Natural killer cell treated with Interleukin-12 subunit alpha and Interleukin-12 subunit beta and Interleukin-15 and Interleukin-18, amount 100 ng/mL, for 72 hours (primary cell): ENCODE measurements around the gene IQSEC1. TPM values are rescaled to one million over a fixed set of nuclear protein-coding genes. Genes with fewer than 3 reads are reported as not detected.
"Not testable (repeated sequence)": the region's sequence is repeated elsewhere in the genome, so short reads cannot be mapped to it uniquely, and the experiment has no call there.

Experiments
- ATAC-seq, 2 donors: fragments of 150-1000 bp; cut with Tn5 transposase in 1 of 2; sonication (Bioruptor Pico), chemical (Tn5 transposase) in 1 of 2; 2 replicates each; pipeline ENCODE4 v1.10.0; 2021
- DNase-seq: peaks from one replicate; pipeline ENCODE4 v3.0.0; 2022; ENCODE audit warnings: low spot score
- H3K27ac Mint-ChIP-seq, 2 donors: 1 replicate in 1 of 2; 2 replicates in 1 of 2; pipeline ENCODE4 v1.8.0; 2022; ENCODE audit warnings: mixed read lengths in 2 of 2, mild to moderate bottlenecking in 1 of 2, moderate library complexity in 1 of 2
- H3K27me3 Mint-ChIP-seq, 2 donors: 1 replicate in 1 of 2; 2 replicates in 1 of 2; pipeline ENCODE4 v1.8.0; 2022; ENCODE audit warnings: mixed read lengths in 2 of 2
- H3K36me3 Mint-ChIP-seq: one replicate; pipeline ENCODE4 v1.8.0; 2022; ENCODE audit warnings: mixed read lengths
- H3K4me1 Mint-ChIP-seq, 2 donors: 1 replicate in 1 of 2; 2 replicates in 1 of 2; pipeline ENCODE4 v1.8.0; 2022; ENCODE audit warnings: low read depth in 2 of 2, mixed read lengths in 2 of 2, mild to moderate bottlenecking in 1 of 2
- H3K4me3 Mint-ChIP-seq: one replicate; pipeline ENCODE4 v1.8.0; 2022; ENCODE audit warnings: mixed read lengths
- H3K9me3 Mint-ChIP-seq: 2 replicates; pipeline ENCODE4 v1.8.0; 2022; ENCODE audit warnings: mixed read lengths
- total RNA-seq, 2 donors: library from RNA; stranded (reverse); gene quantifications; one replicate each; pipeline ENCODE4 v1.2.3, GENCODE V29; 2022

Gene IQSEC1
- total RNA-seq, 2 donors from 2014 or later: 93.7 to 95.8 TPM

DNA sequence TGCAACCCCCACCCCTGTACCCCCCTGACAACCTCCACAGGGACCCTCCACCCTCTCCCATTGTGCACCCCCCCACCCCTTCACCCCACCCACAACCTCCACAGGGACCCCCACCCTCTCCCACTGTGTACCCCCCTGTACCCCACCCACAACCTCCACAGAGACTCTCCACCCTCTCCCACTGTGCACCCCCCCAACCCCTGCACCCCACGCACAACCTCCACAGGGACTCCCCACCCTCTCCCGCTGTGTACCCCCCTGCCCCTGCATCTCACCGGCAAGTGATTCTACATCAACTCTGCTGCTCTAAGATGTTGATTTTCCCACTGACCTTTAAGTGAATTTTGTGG lies 180.4 kb downstream of the IQSEC1 start:
- H3K27ac Mint-ChIP-seq: no peak overlapping the region
- no peak overlapping the region for H3K4me3 Mint-ChIP-seq
- no peaks in the 10 kb centered on the region for H3K9me3 Mint-ChIP-seq
- H3K36me3 Mint-ChIP-seq: no peaks in the 10 kb centered on the region
- peaks cover 19 to 20% of the 10 kb centered on the region in 2 donors for H3K4me1 Mint-ChIP-seq
- ATAC-seq (no peak), DNase-seq (no peak)
- peaks cover 16 to 27% of the 10 kb centered on the region in 2 donors for H3K27me3 Mint-ChIP-seq

DNA sequence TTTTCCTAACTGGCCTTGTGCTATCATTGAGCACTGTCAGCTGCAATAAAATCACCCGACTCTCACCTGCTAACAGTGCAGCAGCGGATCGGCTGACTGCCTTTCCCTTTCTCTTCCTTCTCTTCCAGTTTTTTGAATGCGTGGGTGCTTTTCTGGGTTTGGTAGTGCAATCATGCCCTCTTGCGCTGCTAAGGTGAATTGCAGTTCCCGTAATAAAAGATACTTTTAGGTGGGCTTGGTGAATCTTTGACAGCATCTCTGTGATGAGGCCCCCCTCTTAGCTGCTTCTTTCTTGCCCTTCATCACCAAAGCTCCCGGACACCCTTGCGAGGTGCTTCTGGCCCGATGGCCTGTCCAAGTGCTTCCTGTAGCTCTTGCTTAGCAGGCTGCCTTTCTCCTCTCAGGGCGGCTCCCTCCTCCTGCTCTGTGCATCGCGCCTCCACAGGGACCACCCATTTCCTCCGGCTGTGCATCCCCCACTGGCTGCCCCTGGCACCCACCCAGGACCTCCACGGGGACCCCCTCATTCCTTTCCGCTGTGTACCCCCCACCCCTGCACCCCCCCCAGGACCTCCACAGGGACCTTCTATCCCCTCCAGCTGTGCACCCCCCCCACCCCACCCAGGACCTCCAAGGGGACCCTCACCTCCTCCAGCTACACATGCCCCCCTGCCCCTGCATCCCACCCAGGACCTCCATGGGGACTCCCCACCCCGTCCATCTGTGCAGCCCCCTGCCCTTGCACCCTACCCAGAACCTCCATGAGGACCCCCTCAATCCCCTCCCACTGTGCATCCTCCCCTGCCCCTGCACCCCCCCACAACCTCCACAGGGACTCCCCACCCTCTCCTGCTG lies 181.0 kb downstream of the IQSEC1 start:
- ATAC-seq: peak; percentile 40 to 49
- peak; percentile 73 for DNase-seq
- Mint-ChIP-seq H3K4me3 (no peak overlapping the region), H3K27ac (no peak overlapping the region), H3K4me1 (peaks cover 19 to 20% of the 10 kb centered on the region in 2 donors), H3K27me3 (peaks cover 20 to 33% of the 10 kb centered on the region in 2 donors), H3K36me3 (no peaks in the 10 kb centered on the region), H3K9me3 (no peaks in the 10 kb centered on the region)

GRCh38 chr3:12891391-12891984 lies 181.7 kb downstream of the IQSEC1 start:
- Mint-ChIP-seq H3K9me3 (no peaks in the 10 kb centered on the region), H3K4me3 (no peak overlapping the region), H3K27me3 (peaks cover 27 to 37% of the 10 kb centered on the region in 2 donors), H3K27ac (no peak overlapping the region), H3K36me3 (no peaks in the 10 kb centered on the region), H3K4me1 (peaks cover 23 to 24% of the 10 kb centered on the region in 2 donors)
- DNase-seq (no peak), ATAC-seq (peak in 1 of 2 donors; percentile 3)

DNA sequence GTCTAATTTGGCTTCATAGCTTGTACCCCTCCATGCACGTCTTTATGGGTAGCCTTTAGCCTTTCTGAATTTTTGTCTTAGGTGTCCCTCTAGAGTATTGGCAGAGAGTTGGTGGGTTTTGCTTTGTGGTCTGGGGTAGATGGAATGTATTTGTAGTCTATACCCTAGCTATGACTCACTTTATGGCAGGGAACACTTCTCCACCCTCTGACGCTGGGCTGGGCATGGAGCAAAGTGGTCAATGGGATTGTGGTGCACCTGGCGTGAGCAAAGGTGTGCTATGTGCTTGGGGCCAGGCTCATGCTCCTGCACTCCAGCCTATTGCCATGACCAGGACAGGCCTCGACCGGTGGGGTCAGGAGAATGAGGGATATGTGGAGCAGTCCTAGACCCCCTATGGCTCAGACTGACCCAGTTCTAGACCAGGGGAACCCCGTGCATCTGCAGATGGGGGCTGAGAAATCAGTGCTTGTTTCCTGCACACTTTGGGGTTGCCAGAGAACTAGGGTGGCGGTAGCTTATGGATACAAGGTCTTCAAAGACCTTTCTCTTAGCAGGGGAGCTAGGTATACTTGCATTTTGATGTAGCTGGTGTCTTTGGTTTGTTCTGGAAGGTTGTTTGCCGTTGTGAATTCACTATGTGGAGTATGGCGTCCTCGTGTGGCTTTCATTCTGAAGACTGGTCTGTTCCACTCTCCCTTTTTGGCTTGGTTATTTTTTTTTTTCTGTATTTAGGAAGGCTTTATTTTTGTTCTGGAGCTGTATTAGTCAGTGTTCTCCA lies 182.4 kb downstream of the IQSEC1 start:
- Mint-ChIP-seq H3K9me3 (no peaks in the 10 kb centered on the region), H3K4me1 (peaks cover 29 to 30% of the 10 kb centered on the region in 2 donors), H3K27me3 (peaks cover 29 to 37% of the 10 kb centered on the region in 2 donors), H3K4me3 (no peak overlapping the region), H3K27ac (no peak overlapping the region), H3K36me3 (no peaks in the 10 kb centered on the region)
- DNase-seq (no peak), ATAC-seq (no peak)

DNA sequence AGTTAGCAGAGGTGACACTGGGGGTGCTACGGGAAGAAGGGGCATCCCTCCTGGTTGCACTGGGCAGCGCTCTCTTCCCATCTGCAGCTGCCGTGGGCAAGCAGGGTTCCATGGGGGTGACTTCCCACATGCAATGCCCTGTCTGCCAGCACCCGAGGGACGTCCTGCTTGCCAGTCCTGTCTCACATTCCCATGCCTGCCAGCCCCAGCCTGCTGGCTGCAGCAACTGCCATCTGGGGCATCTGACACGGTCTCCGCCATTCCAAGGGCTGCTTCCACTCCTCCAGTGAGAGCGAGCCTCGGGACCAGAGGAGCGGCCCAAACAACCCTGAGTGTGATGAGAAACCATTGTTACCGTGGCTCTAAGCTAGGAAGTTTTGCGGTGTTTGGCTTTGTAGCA lies 186.5 kb downstream of the IQSEC1 start:
- ATAC-seq: no peak
- H3K4me3 Mint-ChIP-seq: no peak overlapping the region
- DNase-seq: peak; percentile 49
- peaks cover 35 to 46% of the 10 kb centered on the region in 2 donors for H3K27me3 Mint-ChIP-seq
- no peaks in the 10 kb centered on the region for H3K9me3 Mint-ChIP-seq
- H3K36me3 Mint-ChIP-seq: no peaks in the 10 kb centered on the region
- peaks cover 16% of the 10 kb centered on the region in 2 donors for H3K4me1 Mint-ChIP-seq
- H3K27ac Mint-ChIP-seq: no peak overlapping the region

DNA sequence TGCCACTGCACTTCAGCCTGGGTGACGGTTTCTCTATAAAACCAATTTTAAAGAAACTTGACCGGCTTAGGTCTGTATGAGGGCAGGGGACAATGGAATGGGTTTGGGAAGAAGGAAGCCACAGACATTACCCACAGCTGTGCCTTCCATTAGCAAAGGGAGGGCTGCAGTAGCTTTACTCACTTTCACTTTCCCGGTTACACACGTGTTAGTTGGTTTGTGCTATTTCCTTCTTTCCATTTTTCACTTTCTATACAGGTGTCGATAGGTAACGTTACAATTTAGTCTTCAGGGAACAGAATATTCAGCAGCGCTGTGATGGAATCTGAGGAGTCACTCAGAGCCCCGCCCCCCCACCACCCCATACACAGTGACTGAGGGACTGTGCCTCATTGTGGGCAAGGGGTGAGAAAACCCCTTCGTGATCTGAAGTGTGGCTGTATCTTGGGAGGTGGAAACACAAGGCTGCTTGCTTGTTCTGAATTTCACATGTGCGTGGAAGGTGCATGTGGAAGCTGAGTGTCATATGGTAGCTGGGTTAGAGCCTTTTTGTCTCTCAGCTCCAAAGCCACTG lies 187.0 kb downstream of the IQSEC1 start:
- peaks cover 14 to 15% of the 10 kb centered on the region in 2 donors for H3K4me1 Mint-ChIP-seq
- no peaks in the 10 kb centered on the region for H3K9me3 Mint-ChIP-seq
- DNase-seq (no peak), ATAC-seq (no peak)
- H3K27ac Mint-ChIP-seq: no peak overlapping the region
- peaks cover 34 to 45% of the 10 kb centered on the region in 2 donors for H3K27me3 Mint-ChIP-seq
- H3K36me3 Mint-ChIP-seq: no peaks in the 10 kb centered on the region
- H3K4me3 Mint-ChIP-seq: no peak overlapping the region

- Mint-ChIP-seq H3K36me3 (no peaks in the 10 kb centered on the region), H3K4me1 (peaks cover 11 to 13% of the 10 kb centered on the region in 2 donors), H3K27ac (no peak overlapping the region), H3K27me3 (peaks cover 29 to 38% of the 10 kb centered on the region in 2 donors), H3K9me3 (no peaks in the 10 kb centered on the region), H3K4me3 (no peak overlapping the region)
- DNase-seq (no peak), ATAC-seq (no peak)
Measured at GRCh38 chr3:12885583-12885930, 187.7 kb downstream of the IQSEC1 start.

DNA sequence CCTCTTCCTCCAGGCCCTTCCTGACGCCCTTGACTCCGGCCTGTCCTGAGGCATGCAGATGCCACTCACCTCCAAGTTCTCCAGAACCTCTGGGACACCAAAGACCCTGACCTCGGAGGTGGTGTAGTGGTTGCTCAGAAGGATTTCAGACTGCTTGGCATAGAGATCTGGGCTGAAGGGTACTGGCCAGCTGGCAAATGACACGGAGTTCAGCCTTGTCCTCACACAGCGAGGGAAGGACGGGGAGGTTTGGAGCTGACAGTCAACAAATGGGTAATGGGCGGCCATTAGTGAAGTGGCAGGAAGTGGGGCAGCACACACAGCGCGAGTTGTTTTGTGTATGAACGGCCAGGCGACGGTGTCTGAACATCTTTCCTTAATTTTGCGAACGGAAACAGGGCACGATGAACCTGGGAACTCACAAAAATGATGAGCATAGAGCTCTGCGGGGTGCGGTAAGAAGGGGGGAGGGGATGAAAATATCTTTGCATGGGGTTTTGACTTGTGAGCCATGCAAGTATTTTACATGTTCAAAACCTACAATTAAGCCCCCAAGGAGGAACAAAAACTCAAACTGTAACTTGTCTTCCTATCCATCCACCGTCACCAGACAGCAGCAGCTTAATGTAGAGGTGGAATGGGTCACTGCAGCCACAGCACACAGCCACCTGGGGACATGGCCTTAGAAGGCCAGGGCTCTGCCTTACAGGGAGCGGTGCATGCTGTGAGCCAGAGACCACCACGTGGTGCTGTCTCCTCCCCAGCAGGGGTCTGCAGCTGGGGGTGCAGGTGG lies 188.2 kb downstream of the IQSEC1 start:
- Mint-ChIP-seq H3K27ac (peak overlapping the region in 1 of 2 donors; percentile 27), H3K4me3 (no peak overlapping the region), H3K36me3 (no peaks in the 10 kb centered on the region), H3K4me1 (peaks cover 11 to 13% of the 10 kb centered on the region in 2 donors), H3K9me3 (no peaks in the 10 kb centered on the region), H3K27me3 (peaks cover 26 to 33% of the 10 kb centered on the region in 2 donors)
- no peak for ATAC-seq
- DNase-seq: no peak

DNA sequence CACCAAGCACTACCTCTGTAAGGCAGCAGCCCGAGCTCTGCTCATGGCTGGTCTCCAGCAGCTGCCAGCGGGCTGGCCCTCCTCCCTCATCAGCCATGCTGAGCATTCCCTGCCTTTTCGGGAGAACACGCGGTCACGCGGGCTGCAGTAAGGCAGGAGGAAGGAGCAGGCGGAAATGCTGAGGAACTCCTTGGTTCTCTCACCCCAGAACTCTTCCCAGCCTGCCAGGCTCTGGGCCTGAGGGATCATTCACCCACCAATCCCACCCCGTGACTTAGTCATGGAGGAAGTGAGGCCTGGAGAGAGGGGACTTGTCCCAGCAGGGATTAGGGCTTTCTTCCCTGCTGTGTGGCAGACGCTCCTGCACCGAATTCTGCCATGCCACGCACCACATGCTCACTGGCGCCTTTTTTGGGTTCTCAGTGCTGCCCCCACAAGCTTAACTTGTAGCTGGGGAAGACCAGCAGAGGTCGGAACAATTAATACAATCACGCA lies 189.0 kb downstream of the IQSEC1 start:
- H3K4me3 Mint-ChIP-seq: no peak overlapping the region
- H3K27ac Mint-ChIP-seq: no peak overlapping the region
- H3K9me3 Mint-ChIP-seq: no peaks in the 10 kb centered on the region
- no peaks in the 10 kb centered on the region for H3K36me3 Mint-ChIP-seq
- DNase-seq (no peak), ATAC-seq (no peak)
- peaks cover 23 to 27% of the 10 kb centered on the region in 2 donors for H3K27me3 Mint-ChIP-seq
- H3K4me1 Mint-ChIP-seq: peaks cover 11 to 13% of the 10 kb centered on the region in 2 donors

DNA sequence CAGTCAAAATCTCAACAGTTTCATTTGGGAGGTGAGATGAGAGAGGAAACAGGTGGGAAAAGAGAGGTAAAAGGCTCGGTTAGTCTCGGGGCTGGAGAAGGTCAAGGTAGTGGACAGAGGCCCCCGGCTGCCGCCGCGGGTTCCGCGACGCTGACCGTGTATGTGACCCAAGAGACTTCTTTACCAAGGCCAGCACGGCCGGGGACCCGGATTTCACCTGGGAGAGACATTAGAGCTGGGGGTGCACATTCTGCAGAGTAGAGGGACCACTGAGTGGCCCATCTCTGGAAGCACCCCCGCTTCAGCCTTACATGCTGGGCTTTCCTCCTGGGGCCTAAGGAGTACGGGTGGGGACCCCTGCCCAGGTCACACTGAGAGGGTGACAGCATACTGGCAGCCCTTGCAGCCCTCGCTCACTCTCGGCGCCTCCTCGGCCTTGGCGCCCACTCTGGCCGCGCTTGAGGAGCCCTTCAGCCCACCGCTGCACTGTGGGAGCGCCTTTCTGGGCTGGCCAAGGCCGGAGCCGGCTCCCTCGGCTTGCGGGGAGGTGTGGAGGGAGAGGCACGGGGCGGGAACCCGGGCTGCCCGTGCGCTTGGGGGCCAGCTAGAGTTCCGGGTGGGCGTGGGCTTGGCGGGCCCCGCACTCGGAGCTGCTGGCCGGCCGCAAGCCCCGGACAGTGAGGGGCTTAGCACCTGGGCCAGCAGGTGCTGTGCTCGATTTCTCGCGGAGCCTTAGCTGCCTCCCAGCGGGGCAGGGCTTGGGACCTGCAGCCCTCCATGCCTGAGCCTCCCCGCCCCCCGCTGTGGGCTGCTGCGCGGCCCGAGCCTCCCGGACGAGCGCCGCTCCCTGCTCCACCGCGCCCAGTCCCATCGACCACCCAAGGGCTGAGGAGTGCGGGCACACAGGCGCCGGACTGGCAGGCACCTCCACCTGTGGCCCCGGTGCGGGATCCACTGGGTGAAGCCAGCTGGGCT lies 190.6 kb downstream of the IQSEC1 start:
- no peak for ATAC-seq
- Mint-ChIP-seq H3K27ac (no peak overlapping the region), H3K4me1 (peaks cover 11 to 13% of the 10 kb centered on the region in 2 donors), H3K36me3 (no peaks in the 10 kb centered on the region), H3K9me3 (no peaks in the 10 kb centered on the region), H3K4me3 (no peak overlapping the region), H3K27me3 (peaks cover 18 to 23% of the 10 kb centered on the region in 2 donors)
- no peak for DNase-seq

DNA sequence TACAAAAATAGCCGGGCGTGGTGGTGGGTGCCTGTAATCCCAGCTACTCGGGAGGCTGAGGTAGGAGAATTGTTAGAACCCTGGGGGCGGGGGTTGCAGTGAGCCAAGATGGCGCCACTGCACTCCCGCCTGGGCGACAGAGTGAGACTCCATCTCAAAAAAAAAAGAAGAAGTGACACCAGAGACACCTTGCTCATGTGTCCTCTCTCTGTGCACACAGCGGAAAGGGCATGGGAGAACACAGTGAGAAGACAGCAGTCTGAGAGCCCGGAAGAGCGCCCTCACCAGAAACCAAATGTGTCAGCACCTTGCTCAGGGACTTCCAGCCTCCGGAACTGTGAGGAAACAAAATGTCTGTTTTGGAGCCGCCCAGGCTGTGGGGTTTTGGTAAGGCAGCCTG lies 191.4 kb downstream of the IQSEC1 start:
- not testable (repeated sequence) for ATAC-seq

GRCh38 chr3:12879191-12879815 lies 193.9 kb downstream of the IQSEC1 start:
- DNase-seq (no peak), ATAC-seq (no peak)
- Mint-ChIP-seq H3K27ac (no peak overlapping the region), H3K9me3 (no peaks in the 10 kb centered on the region), H3K4me1 (peaks cover 0 to 2% of the 10 kb centered on the region in 2 donors), H3K4me3 (no peak overlapping the region), H3K27me3 (peaks cover 3 to 12% of the 10 kb centered on the region in 2 donors), H3K36me3 (no peaks in the 10 kb centered on the region)

More for the DNA sequence above, 191.4 kb downstream of the IQSEC1 start:
- not testable (repeated sequence) for H3K4me3 Mint-ChIP-seq, H3K27ac Mint-ChIP-seq, H3K36me3 Mint-ChIP-seq, DNase-seq, H3K9me3 Mint-ChIP-seq
- peaks cover 10 to 15% of the 10 kb centered on the region in 2 donors for H3K27me3 Mint-ChIP-seq
- H3K4me1 Mint-ChIP-seq: peaks cover 10 to 12% of the 10 kb centered on the region in 2 donors
